COLO668 (cell line): Measurements from ENCODE around the gene DPF1.

Source experiments
- DNase-seq: peaks from one replicate; lab custom pipeline; 2025; ENCODE audit not compliant: unreplicated experiment; lab: John Stamatoyannopoulos, UW

The DPF1 gene

GRCh38 chr19:38221919-38222830, 1.8 kb downstream of the DPF1 start:
- DNase-seq: no peak

- DNase-seq: no peak
Measured at GRCh38 chr19:38221421-38221820, 2.6 kb downstream of the DPF1 start.

- no peak for DNase-seq
Measured at GRCh38 chr19:38219221-38219620, 4.8 kb downstream of the DPF1 start.

GRCh38 chr19:38218204-38218603, 5.8 kb downstream of the DPF1 start:
- no peak for DNase-seq

GRCh38 chr19:38216785-38217641, 7.0 kb downstream of the DPF1 start:
- no peak for DNase-seq

- DNase-seq: peak; percentile 37
Measured at GRCh38 chr19:38213911-38214625, 10.0 kb downstream of the DPF1 start.

GRCh38 chr19:38213469-38213868, 10.6 kb downstream of the DPF1 start:
- no peak for DNase-seq

GRCh38 chr19:38211766-38212165, 12.3 kb downstream of the DPF1 start:
- DNase-seq: no peak

GRCh38 chr19:38211151-38211591, 12.9 kb downstream of the DPF1 start:
- DNase-seq: no peak

- DNase-seq: peak; percentile 74
Measured at GRCh38 chr19:38210458-38210987, 13.5 kb downstream of the DPF1 start.

- peak; percentile 76 for DNase-seq
Measured at GRCh38 chr19:38209671-38210457, 14.2 kb downstream of the DPF1 start.

- peak; percentile 39 for DNase-seq
Measured at GRCh38 chr19:38209152-38209551, 14.9 kb downstream of the DPF1 start.

GRCh38 chr19:38208571-38208970, 15.5 kb downstream of the DPF1 start:
- no peak for DNase-seq

- DNase-seq: peak; percentile 5
Measured at GRCh38 chr19:38207543-38207942, 16.5 kb downstream of the DPF1 start.

- no peak for DNase-seq
Measured at GRCh38 chr19:38206928-38207327, 17.1 kb downstream of the DPF1 start.

- no peak for DNase-seq
Measured at GRCh38 chr19:38206006-38206745, 17.8 kb downstream of the DPF1 start.

GRCh38 chr19:38204728-38205127, 19.3 kb downstream of the DPF1 start:
- peak; percentile 20 for DNase-seq

- DNase-seq: peak; percentile 98
Measured at GRCh38 chr19:38204096-38204495, 19.9 kb downstream of the DPF1 start.

- DNase-seq: no peak
Measured at GRCh38 chr19:38203197-38203596, 20.8 kb downstream of the DPF1 start.
